ENCODE results near the gene ENDOV.

ENDOV gene

DNA sequence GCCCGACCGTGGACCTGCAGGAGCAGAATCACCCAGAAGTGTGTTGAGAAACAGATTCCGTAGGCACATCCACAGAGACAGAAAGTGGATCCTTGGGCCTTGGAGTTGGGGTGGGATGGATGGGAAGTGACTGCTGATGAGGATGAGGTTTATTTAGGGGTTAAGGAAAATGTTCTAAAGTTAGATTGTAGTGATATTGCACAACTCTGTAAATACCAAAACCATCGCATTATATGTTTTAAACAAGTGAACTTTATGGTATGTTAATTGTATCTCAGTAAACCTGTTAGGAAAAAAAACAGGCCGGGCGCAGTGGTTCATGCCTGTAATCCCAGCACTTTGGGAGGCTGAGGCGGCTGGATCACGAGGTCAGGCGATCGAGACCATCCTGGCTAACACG, 3.6 kb downstream of the ENDOV start:
- H3K4me3 ChIP-seq (ENCODE audit: low read length) = no peak overlapping the region

DNA sequence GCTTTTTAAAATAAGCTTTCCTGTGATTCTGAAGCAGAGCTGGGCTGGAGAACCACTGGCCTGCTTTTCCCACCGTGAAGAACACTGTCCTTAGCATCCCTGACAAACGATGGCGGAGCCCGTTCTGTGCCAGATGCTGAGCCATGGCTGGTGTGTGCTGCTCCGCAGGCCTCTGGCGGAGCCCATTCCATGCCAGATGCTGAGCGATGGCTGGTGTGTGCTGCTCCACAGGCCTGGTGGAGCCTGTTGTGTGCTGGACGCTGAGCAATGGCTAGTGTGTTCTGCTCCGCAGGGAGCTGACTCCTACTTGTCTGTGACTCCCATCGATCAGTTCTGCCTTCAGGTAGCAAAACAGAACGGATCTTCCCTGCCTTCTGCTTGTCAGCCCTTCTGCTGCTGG, 4.3 kb downstream of the ENDOV start:
- peaks cover 8% of the 10 kb centered on the region for H3K4me1 ChIP-seq (ENCODE audit: control insufficient read depth, insufficient read depth, low read length)
- peaks cover 9% of the 10 kb centered on the region for H3K36me3 ChIP-seq (ENCODE audit: control insufficient read depth, insufficient read depth, low read length, severe bottlenecking)
- H3K4me3 ChIP-seq (ENCODE audit: low read length) = no peak overlapping the region
- no peak overlapping the region for H3K9ac ChIP-seq (ENCODE audit: low read length)
- DNase-seq (ENCODE audit: low read depth) = no peak
- H3K9me3 ChIP-seq (ENCODE audit: control insufficient read depth, low read length) = no peaks in the 10 kb centered on the region
- no peaks in the 10 kb centered on the region for H3K27me3 ChIP-seq (replicated peaks; ENCODE audit: control insufficient read depth, insufficient read depth, low read length)

More for the DNA sequence above, 3.6 kb downstream of the ENDOV start:
- peak; percentile 7 for DNase-seq (ENCODE audit: low read depth)
- Histone ChIP-seq H3K27me3 (replicated peaks; ENCODE audit: control insufficient read depth, insufficient read depth, low read length) (no peaks in the 10 kb centered on the region), H3K9ac (ENCODE audit: low read length) (no peak overlapping the region), H3K4me1 (ENCODE audit: control insufficient read depth, insufficient read depth, low read length) (peaks cover 15% of the 10 kb centered on the region), H3K36me3 (ENCODE audit: control insufficient read depth, insufficient read depth, low read length, severe bottlenecking) (peaks cover 9% of the 10 kb centered on the region), H3K9me3 (ENCODE audit: control insufficient read depth, low read length) (no peaks in the 10 kb centered on the region)

DNA sequence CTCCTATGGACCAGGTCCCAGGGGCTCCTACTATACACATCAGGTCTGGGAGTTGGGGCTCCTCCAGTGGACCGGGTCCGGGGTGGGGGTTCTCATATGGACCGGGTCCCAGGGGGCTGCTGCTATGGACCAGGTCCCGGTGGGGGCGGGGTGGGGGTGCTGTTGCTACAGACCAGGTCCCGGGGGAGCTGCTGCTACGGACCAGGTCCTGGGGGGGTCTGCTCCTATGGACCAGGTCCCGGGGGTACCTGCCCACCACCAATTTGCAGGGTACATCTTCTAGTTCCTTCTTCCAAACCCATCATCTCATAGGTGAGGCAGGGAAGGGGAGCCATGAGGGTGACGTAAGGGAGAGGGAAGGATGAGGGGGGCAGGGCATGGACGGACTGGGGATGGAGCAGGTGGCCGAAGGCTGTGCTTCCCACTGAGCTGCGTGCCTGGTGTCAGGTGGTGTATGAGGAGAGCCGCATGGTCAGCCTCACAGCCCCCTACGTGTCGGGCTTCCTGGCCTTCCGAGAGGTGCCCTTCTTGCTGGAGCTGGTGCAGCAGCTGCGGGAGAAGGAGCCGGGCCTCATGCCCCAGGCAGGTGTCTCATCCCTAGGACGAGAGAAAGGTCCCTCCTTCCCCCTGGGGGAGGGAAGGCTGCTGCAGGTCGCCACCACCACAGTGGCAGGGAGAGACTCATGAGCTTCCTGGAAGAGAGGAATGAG, 6.6 kb downstream of the ENDOV start:
- no peak for DNase-seq (ENCODE audit: low read depth)
- Histone ChIP-seq H3K4me3 (ENCODE audit: low read length) (no peak overlapping the region), H3K9ac (ENCODE audit: low read length) (no peak overlapping the region), H3K9me3 (ENCODE audit: control insufficient read depth, low read length) (no peaks in the 10 kb centered on the region), H3K36me3 (ENCODE audit: control insufficient read depth, insufficient read depth, low read length, severe bottlenecking) (peaks cover 9% of the 10 kb centered on the region), H3K4me1 (ENCODE audit: control insufficient read depth, insufficient read depth, low read length) (no peaks in the 10 kb centered on the region), H3K27me3 (replicated peaks; ENCODE audit: control insufficient read depth, insufficient read depth, low read length) (no peaks in the 10 kb centered on the region)

DNA sequence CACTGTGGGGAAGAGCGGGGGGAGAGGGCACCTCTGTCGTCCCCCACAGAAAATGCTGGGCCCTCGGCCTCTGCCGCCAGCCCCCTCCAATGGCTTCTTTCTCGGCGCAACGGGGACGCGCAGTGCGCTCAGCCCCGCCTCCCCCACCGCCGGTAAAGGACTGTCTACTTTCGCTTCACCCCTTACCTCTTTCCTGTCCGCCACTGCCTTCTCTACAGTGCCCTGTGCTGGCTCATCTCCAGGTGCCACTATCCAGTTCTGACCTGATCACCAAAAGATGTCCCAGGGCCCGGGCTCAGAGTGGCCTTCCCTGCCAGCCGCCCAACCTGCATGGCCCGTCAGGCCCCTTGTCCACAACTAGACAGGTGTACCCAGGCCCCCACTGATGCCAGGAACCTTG, 7.3 kb downstream of the ENDOV start:
- DNase-seq (ENCODE audit: low read depth) = no peak
- H3K9me3 ChIP-seq (ENCODE audit: control insufficient read depth, low read length) = no peaks in the 10 kb centered on the region
- H3K27me3 ChIP-seq (replicated peaks; ENCODE audit: control insufficient read depth, insufficient read depth, low read length) = no peaks in the 10 kb centered on the region

DNA sequence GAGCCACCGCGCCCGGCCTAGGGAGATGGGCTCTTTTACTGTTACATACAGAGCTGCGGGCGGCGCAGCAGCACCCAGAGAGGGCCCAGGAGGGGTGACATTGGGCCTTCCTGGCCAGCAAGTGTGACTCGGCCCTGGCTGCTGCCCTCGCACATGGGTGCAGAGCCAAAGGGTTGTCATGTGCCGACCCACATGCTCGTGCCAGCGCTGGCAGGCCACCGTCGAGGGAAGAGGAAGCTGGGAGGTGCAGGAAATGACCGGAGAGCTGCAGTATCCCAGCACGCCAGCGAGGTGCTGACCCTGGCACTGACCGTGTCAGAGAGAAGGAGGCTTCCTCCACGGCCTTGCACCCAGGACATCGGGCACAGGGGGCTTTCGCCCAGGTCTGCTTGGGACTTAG, 8.0 kb downstream of the ENDOV start:
- no peak for DNase-seq (ENCODE audit: low read depth)
- Histone ChIP-seq H3K9me3 (ENCODE audit: control insufficient read depth, low read length) (no peaks in the 10 kb centered on the region), H3K9ac (ENCODE audit: low read length) (no peak overlapping the region), H3K4me1 (ENCODE audit: control insufficient read depth, insufficient read depth, low read length) (no peaks in the 10 kb centered on the region), H3K27me3 (replicated peaks; ENCODE audit: control insufficient read depth, insufficient read depth, low read length) (no peaks in the 10 kb centered on the region), H3K4me3 (ENCODE audit: low read length) (no peak overlapping the region), H3K36me3 (ENCODE audit: control insufficient read depth, insufficient read depth, low read length, severe bottlenecking) (peaks cover 9% of the 10 kb centered on the region)

More for the DNA sequence above, 7.3 kb downstream of the ENDOV start:
- Histone ChIP-seq H3K36me3 (ENCODE audit: control insufficient read depth, insufficient read depth, low read length, severe bottlenecking) (peaks cover 9% of the 10 kb centered on the region), H3K4me3 (ENCODE audit: low read length) (no peak overlapping the region), H3K9ac (ENCODE audit: low read length) (no peak overlapping the region), H3K4me1 (ENCODE audit: control insufficient read depth, insufficient read depth, low read length) (no peaks in the 10 kb centered on the region)

DNA sequence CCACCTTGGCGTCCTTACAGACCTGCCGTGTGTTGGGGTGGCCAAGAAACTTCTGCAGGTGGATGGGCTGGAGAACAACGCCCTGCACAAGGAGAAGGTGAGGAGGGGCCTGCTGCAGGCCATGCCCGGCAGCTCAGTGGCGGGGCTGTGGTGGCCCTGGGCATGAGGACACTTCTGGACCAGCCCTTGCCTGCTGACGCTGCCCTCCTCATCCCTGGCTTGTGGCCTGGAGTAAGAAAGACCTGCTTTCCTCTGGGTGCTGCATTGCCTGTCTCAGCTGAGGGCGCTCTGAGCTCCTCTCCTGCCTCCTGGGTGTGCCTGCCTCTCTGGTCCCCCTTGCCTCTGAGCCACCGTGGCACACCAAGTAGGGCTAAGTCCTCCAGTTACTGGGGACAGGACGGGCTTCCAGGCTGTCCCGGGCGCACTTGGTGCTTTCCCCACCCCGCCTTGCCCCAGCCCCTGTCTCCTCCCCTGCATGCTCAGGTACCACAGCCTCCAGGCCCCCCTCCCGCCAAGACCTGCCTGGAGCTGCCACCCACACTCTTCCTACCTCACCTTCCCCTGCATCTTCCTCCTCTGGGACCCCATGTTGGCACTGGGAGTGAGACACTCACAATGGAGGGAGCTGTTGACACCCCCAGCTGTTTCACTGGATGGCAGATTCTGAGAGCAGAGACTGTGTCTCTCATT, 8.7 kb downstream of the ENDOV start:
- Histone ChIP-seq H3K9ac (ENCODE audit: low read length) (no peak overlapping the region), H3K27me3 (replicated peaks; ENCODE audit: control insufficient read depth, insufficient read depth, low read length) (no peaks in the 10 kb centered on the region), H3K36me3 (ENCODE audit: control insufficient read depth, insufficient read depth, low read length, severe bottlenecking) (peaks cover 12% of the 10 kb centered on the region), H3K9me3 (ENCODE audit: control insufficient read depth, low read length) (no peaks in the 10 kb centered on the region), H3K4me1 (ENCODE audit: control insufficient read depth, insufficient read depth, low read length) (no peaks in the 10 kb centered on the region), H3K4me3 (ENCODE audit: low read length) (no peak overlapping the region)
- DNase-seq (ENCODE audit: low read depth) = no peak

DNA sequence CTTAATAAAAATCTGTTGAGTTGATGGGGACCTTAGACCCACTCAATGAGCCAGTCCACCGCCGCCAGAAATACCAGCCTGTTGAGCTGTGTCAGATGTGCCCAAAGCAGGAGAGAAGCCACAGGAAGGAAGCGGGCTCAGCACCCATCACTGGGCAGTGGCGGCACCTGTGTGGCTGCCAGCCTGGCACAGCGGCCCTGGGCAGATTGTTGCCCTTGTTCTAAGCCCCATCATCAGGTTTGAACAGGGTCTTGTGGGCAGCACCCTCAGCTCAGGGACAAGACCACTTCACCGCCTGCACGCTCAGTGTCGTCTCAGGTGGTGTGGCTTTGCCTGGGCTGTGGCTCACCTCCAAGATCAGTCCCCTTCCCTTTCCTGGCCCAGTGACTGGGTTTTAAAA, 9.3 kb downstream of the ENDOV start:
- Histone ChIP-seq H3K4me3 (ENCODE audit: low read length) (no peak overlapping the region), H3K27me3 (replicated peaks; ENCODE audit: control insufficient read depth, insufficient read depth, low read length) (no peaks in the 10 kb centered on the region), H3K9ac (ENCODE audit: low read length) (no peak overlapping the region), H3K9me3 (ENCODE audit: control insufficient read depth, low read length) (no peaks in the 10 kb centered on the region), H3K36me3 (ENCODE audit: control insufficient read depth, insufficient read depth, low read length, severe bottlenecking) (peaks cover 15% of the 10 kb centered on the region), H3K4me1 (ENCODE audit: control insufficient read depth, insufficient read depth, low read length) (no peaks in the 10 kb centered on the region)
- no peak for DNase-seq (ENCODE audit: low read depth)

DNA sequence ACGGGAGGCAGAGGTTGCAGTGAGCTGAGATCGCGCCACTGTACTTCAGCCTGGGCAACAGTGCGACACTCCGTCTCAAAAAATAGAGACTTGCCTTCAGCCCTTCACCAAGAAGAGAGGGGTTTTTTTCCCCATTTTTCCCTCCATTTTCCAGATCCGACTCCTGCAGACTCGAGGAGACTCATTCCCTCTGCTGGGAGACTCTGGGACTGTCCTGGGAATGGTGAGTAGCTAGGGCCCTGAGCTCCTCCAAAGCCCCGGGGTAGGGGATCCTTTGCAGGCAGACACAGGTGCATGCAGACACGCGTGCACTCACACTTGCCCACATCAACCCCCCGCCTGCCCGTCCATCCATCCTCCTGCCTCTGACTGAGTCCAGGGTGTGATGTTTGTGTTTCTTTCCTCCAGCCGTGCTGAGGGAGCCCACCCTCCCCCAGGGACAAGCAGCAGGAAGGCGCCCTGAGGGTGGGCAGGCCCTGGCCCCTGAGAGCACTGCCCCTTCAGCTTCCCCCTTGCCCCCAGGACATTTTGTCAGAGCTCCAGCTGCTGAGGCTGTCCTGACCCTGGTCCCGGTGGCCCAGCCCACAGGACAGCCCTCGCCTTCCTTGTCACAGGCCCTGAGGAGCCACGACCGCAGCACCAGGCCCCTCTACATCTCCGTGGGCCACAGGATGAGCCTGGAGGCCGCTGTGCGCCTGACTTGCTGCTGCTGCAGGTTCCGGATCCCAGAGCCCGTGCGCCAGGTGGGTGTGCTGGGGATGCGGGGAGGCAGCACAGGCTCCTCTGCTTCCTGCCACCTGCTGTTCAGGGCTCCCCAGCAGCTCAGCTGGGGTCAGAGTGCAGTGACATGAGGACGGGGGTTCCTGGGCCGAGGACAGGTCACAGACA, 10.2 kb downstream of the ENDOV start:
- H3K4me3 ChIP-seq (ENCODE audit: low read length) = no peak overlapping the region
- H3K9me3 ChIP-seq (ENCODE audit: control insufficient read depth, low read length) = no peaks in the 10 kb centered on the region
- H3K9ac ChIP-seq (ENCODE audit: low read length) = no peak overlapping the region
- H3K36me3 ChIP-seq (ENCODE audit: control insufficient read depth, insufficient read depth, low read length, severe bottlenecking) = peaks cover 12% of the 10 kb centered on the region
- no peaks in the 10 kb centered on the region for H3K4me1 ChIP-seq (ENCODE audit: control insufficient read depth, insufficient read depth, low read length)
- DNase-seq (ENCODE audit: low read depth) = no peak
- H3K27me3 ChIP-seq (replicated peaks; ENCODE audit: control insufficient read depth, insufficient read depth, low read length) = no peaks in the 10 kb centered on the region

DNA sequence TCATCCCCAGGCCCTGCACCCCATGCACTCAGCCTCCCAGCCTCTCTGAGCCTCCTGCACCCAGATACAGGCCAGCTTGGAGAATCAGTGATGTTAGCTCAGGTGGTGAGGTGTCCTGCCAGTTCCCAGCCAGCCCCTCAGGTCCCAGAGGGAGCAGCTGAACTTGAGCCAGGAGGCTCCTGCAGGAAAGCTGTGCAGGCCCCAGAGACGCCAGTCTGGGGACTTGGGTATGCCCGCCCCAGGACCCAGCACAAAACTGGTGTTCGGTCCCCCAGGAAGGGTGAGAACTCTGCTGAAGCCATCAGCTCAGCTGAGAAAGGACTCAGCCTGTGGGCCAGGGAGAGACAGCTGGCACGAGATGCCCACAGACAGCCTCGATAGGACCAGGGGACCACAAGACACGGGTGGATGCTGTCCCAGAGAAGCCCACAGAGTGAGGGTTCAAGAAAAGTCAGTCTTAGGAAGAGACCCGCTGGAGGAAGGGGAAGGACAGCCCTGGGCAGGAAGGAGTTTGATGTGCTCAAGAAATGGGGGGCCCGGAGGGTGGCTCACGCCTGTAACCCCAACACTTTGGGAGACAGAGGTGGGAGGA, 11.0 kb downstream of the ENDOV start:
- H3K4me3 ChIP-seq (ENCODE audit: low read length) = no peak overlapping the region
- H3K9ac ChIP-seq (ENCODE audit: low read length) = no peak overlapping the region
- DNase-seq (ENCODE audit: low read depth) = no peak
- no peaks in the 10 kb centered on the region for H3K27me3 ChIP-seq (replicated peaks; ENCODE audit: control insufficient read depth, insufficient read depth, low read length)
- H3K36me3 ChIP-seq (ENCODE audit: control insufficient read depth, insufficient read depth, low read length, severe bottlenecking) = peaks cover 10% of the 10 kb centered on the region
- no peaks in the 10 kb centered on the region for H3K4me1 ChIP-seq (ENCODE audit: control insufficient read depth, insufficient read depth, low read length)
- no peaks in the 10 kb centered on the region for H3K9me3 ChIP-seq (ENCODE audit: control insufficient read depth, low read length)

DNA sequence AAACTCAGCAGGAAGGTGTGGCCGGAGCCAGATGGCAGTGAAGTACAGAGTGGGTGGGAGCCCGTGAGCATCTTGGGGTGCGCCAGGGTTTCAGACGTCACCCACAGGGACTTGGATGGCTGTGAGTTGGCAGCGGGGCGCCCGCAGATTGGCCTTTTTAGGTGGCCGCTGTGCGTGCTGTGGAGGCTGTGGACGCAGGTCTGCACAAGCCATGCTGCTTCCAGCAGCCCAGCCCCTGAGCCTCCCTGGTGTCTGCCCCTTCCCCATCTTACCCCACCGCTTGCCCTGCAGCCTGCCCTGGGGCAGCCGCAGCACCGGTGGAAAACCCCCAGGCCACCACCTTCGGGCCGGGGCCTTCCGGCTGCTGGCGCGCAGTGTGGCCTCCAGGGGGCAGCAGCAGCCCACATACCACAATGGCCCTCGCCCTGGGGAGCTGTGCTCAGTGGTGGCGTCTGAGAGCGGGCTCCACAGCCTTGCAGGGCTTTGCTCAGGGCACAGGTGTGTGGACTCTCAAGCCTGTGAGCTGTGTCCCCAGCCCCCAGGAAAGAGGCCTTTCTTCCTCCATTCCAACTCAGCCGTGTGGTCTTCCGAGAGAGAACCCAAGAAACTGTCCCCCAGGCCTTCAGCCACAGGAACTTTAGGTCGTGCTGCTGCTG, 11.8 kb downstream of the ENDOV start:
- H3K36me3 ChIP-seq (ENCODE audit: control insufficient read depth, insufficient read depth, low read length, severe bottlenecking) = peaks cover 10% of the 10 kb centered on the region
- no peak overlapping the region for H3K9ac ChIP-seq (ENCODE audit: low read length)
- no peaks in the 10 kb centered on the region for H3K4me1 ChIP-seq (ENCODE audit: control insufficient read depth, insufficient read depth, low read length)
- no peaks in the 10 kb centered on the region for H3K27me3 ChIP-seq (replicated peaks; ENCODE audit: control insufficient read depth, insufficient read depth, low read length)
- H3K4me3 ChIP-seq (ENCODE audit: low read length) = no peak overlapping the region
- peak; percentile 83 for DNase-seq (ENCODE audit: low read depth)
- H3K9me3 ChIP-seq (ENCODE audit: control insufficient read depth, low read length) = no peaks in the 10 kb centered on the region
